ENCODE results near the gene AQR. TPM values are rescaled to one million over a fixed set of nuclear protein-coding genes. Genes with fewer than 3 reads are reported as not detected.
"Not testable (repeated sequence)": the region's sequence is repeated elsewhere in the genome, so short reads cannot be mapped to it uniquely, and the experiment has no call there.

The AQR gene
- total RNA-seq, 1 donor from 2014 or later: 44.4 TPM

DNA sequence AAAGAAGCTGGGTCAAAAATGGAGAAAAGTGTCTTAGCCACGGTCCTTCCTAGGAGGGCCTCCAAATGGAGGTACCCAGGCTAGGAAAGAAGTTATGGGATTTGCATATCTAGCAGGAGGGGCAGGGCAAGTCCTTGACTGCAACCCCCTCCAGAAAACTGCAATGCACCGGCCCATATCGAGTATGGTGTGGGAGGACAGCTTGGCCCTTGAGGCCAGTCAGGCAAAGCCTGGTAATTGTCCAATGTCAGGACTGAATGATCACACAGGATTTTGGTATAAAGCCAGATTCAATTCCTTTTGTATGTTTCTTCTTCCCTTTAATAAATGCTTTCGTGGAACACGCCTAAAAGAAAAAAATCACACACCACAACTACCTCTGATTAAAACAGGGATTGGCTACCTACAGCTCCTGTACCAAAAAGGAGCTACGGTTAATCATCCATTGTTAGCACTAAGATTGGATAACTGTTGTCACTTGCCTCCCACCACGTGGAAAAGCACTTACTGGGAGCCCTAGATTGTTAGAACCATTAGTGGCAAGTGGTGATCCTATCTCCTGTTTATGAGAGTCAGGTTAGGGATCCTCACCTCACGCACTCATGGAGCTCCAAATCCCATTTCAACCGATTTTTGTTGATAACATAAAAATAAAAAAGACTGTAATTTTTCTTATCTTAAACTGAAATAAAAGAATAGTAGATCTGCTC, 17.4 kb upstream of the AQR start:
- Mint-ChIP-seq H3K27ac (peak overlapping the region; percentile 96), H3K27me3 (ENCODE audit: insufficient read depth) (no peaks in the 10 kb centered on the region), H3K4me1 (ENCODE audit: low read depth) (peaks cover 37% of the 10 kb centered on the region), H3K36me3 (ENCODE audit: low read depth) (peaks cover 28% of the 10 kb centered on the region), H3K4me3 (peak overlapping the region; percentile 97), H3K9me3 (no peaks in the 10 kb centered on the region)
- intact Hi-C loops (cut with micrococcal nuclease): loop anchor here (5.0 kb wide), 4 partner anchors 560 to 1590 kb away; partner anchors contain the start of genes AVEN, CDIN1 and DPH6
- no peak for DNase-seq (ENCODE audit: low spot score)

DNA sequence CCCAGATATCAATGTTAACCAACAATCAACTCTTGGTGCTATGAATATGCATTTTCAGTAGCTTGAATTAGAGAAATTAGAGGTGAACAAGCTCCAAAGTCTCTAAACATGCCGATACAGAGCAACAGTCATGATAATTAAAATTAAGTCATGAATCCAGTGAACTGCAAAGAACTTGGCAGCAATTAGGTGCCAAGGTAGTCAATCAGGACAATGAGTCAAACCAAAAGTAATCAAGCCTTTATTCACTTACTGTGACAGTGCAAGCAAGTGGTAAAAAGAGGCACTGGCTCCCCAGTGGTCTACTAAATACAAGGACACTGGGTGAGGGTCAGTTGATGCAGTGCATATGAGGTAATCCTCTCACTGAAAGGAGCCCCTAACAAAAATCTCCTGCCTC, 16.8 kb upstream of the AQR start:
- intact Hi-C loops (cut with micrococcal nuclease): loop anchor here (5.0 kb wide), 4 partner anchors 561 to 1591 kb away; partner anchors contain the start of genes AVEN, CDIN1 and DPH6
- Mint-ChIP-seq H3K9me3 (no peaks in the 10 kb centered on the region), H3K36me3 (ENCODE audit: low read depth) (peaks cover 32% of the 10 kb centered on the region), H3K27ac (peak overlapping the region; percentile 96), H3K27me3 (ENCODE audit: insufficient read depth) (no peaks in the 10 kb centered on the region), H3K4me3 (peak overlapping the region; percentile 97), H3K4me1 (ENCODE audit: low read depth) (peaks cover 42% of the 10 kb centered on the region)
- DNase-seq (ENCODE audit: low spot score): no peak

DNA sequence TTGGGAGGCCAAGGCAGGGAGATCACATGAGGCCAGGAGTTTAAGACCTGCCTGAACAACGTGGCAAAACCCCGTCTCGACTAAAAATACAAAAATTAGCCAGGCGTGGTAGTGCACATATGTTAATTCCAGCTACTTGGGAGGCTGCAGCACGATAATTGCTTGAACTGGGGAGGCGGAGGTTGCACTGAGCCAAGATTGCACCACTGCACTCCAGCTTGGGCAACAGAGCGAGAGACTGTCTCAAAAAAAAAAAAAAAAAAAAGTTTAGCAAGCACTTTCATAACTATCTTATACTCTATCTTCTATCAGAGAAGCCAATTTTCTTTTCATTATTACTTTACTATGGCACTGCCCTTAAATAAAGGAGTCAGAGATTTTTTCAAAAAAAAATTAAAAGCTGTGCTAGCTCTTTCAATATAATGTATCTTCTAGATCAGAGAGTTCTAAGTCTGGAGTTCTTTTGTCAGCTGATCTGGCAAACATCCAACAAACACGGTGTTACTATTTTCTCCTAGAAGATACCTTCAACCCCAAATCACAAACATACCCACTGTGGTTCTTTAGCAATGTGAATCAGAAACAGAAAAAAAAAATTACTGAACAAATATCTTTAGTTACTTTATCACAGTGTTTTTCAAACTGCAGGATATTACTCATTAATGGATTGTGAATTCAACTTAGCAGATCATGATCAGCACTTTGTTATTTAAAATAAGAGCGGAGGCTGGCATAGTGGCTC, 15.5 kb upstream of the AQR start:
- H3K27ac Mint-ChIP-seq: no peak overlapping the region
- peak overlapping the region; percentile 55 for H3K4me3 Mint-ChIP-seq
- peaks cover 34% of the 10 kb centered on the region for H3K36me3 Mint-ChIP-seq (ENCODE audit: low read depth)

DNA sequence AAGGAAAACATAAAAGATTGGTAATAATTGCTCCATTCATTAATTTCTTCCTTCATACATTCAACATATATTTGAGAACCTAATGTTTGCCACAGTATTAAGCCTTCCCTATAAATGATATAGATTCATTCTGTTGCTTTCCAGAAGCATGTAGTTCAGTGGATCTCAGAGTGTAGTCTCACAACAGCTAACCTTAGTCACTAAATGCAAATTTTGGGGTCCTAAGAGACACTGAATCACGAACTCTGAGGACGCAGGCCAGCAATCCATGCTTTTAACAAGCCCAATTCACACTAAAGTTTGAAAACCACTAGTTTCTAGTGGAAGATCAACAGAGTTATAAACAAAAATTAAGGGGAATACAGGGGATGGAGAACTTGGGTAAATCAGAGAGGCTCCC, 7.2 kb upstream of the AQR start:
- DNase-seq (ENCODE audit: low spot score): no peak
- H3K36me3 Mint-ChIP-seq (ENCODE audit: low read depth): peaks cover 13% of the 10 kb centered on the region
- H3K27ac Mint-ChIP-seq: no peak overlapping the region
- H3K4me1 Mint-ChIP-seq (ENCODE audit: low read depth): peaks cover 7% of the 10 kb centered on the region
- H3K27me3 Mint-ChIP-seq (ENCODE audit: insufficient read depth): no peaks in the 10 kb centered on the region
- no peak overlapping the region for H3K4me3 Mint-ChIP-seq
- H3K9me3 Mint-ChIP-seq: no peaks in the 10 kb centered on the region
- intact Hi-C loops (cut with micrococcal nuclease): no loop called here

More for the DNA sequence above, 15.5 kb upstream of the AQR start:
- no peak for DNase-seq (ENCODE audit: low spot score)
- no peaks in the 10 kb centered on the region for H3K9me3 Mint-ChIP-seq
- intact Hi-C loops (cut with micrococcal nuclease): loop anchor here (5.0 kb wide), 4 partner anchors 562 to 1592 kb away; partner anchors contain the start of genes AVEN, CDIN1 and DPH6
- peaks cover 45% of the 10 kb centered on the region for H3K4me1 Mint-ChIP-seq (ENCODE audit: low read depth)
- H3K27me3 Mint-ChIP-seq (ENCODE audit: insufficient read depth): no peaks in the 10 kb centered on the region

DNA sequence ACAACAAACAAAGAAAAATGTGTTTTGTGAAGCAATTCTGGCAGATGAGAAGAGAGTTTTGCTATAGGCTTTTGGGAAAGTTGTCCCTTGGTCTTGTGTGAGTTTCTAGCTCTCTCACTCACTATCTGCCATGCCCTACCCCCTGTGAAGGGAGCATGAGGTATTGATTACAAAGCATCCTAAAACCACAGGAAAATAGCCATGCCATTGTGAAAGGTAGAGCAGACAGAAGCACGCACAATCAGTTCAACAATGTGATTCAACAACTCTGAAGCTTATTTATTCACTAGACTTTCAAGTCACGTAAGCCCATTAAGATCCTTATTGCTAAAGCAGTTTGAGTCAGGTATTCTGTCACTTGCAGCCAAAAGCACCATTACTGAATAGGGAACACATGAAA, 6.5 kb upstream of the AQR start:
- intact Hi-C loops (cut with micrococcal nuclease): no loop called here
- no peak for DNase-seq (ENCODE audit: low spot score)
- Mint-ChIP-seq H3K27me3 (ENCODE audit: insufficient read depth) (no peaks in the 10 kb centered on the region), H3K27ac (no peak overlapping the region), H3K4me3 (no peak overlapping the region), H3K36me3 (ENCODE audit: low read depth) (peaks cover 8% of the 10 kb centered on the region), H3K9me3 (no peaks in the 10 kb centered on the region), H3K4me1 (ENCODE audit: low read depth) (peaks cover under 1% of the 10 kb centered on the region)

DNA sequence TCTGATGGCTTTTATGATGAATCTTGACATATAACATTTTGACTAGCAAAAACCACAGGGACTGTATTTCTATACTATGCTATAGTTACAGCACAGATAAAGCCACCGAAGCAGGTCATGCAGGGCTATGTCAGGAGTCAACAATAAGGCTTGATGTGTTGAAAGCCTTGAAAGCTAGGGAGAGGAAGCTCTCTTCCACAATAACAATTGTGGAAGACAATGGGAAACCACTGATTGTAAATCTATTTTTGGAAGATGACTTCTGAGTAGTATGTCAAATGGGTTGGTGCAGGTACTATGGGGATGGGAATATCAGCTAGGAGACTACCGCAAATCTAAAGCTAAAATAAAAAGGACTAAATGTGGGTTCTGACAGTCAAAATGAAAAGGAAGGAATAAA, 4.0 kb upstream of the AQR start:
- Mint-ChIP-seq H3K9me3 (no peaks in the 10 kb centered on the region), H3K36me3 (ENCODE audit: low read depth) (peaks cover 10% of the 10 kb centered on the region), H3K4me3 (no peak overlapping the region), H3K27me3 (ENCODE audit: insufficient read depth) (no peaks in the 10 kb centered on the region), H3K4me1 (ENCODE audit: low read depth) (peaks cover 12% of the 10 kb centered on the region), H3K27ac (no peak overlapping the region)
- no peak for DNase-seq (ENCODE audit: low spot score)
- intact Hi-C loops (cut with micrococcal nuclease): no loop called here

DNA sequence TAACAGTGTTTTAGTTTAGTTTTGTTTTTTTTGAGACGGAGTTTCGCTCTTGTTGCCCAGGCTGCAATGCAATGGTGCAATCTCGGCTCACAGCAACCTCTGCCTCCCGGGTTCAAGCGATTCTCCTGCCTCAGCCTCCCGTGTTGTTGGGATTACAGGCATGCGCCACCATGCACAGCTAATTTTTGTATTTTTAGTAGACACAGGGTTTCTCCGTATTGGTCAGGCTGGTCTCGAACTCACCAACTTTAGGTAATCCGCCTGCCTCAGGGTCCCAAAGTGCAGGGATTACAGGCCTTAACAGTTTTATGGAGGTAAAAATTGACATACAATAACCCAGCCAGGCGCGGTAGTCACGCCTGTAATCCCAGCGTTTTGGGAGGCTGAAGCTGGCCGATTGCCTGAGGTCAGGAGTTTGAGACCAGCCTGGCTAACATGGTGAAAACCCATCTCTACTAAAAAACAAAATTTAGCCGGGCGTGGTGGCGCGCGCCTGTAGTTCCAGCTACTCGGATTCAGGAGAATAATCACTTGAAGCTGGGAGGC, 629 bp upstream of the AQR start:
- H3K9me3 Mint-ChIP-seq; H3K27ac Mint-ChIP-seq; intact Hi-C loops (cut with micrococcal nuclease); DNase-seq (ENCODE audit: low spot score); H3K27me3 Mint-ChIP-seq (ENCODE audit: insufficient read depth): not testable (repeated sequence)
- Mint-ChIP-seq H3K4me3 (peak overlapping the region; percentile 98), H3K4me1 (ENCODE audit: low read depth) (peaks cover 41% of the 10 kb centered on the region), H3K36me3 (ENCODE audit: low read depth) (peaks cover 12% of the 10 kb centered on the region)

DNA sequence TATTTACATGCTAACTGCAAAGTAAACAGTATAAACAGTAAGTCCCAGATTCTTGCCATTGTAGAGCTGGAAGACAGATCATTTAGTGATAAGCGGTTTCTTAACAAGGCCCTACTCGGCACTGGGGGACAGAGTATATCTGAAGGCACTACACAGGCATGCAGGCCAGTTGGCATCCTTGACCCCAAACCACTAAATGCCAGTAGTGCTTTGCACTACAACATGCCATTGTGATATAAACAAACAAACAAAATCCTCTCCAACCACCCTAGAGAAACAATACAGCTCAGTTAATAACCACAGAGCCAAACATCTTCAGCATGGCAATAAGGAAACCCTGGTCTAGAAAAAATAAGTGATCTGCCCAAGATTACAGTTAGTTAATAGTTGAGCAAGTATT, 5.3 kb downstream of the AQR start:
- no peak overlapping the region for H3K4me3 Mint-ChIP-seq
- H3K36me3 Mint-ChIP-seq (ENCODE audit: low read depth): peaks cover 29% of the 10 kb centered on the region
- no peaks in the 10 kb centered on the region for H3K27me3 Mint-ChIP-seq (ENCODE audit: insufficient read depth)
- intact Hi-C loops (cut with micrococcal nuclease): no loop called here
- no peak for DNase-seq (ENCODE audit: low spot score)
- H3K9me3 Mint-ChIP-seq: no peaks in the 10 kb centered on the region
- no peak overlapping the region for H3K27ac Mint-ChIP-seq
- H3K4me1 Mint-ChIP-seq (ENCODE audit: low read depth): peaks cover 43% of the 10 kb centered on the region

DNA sequence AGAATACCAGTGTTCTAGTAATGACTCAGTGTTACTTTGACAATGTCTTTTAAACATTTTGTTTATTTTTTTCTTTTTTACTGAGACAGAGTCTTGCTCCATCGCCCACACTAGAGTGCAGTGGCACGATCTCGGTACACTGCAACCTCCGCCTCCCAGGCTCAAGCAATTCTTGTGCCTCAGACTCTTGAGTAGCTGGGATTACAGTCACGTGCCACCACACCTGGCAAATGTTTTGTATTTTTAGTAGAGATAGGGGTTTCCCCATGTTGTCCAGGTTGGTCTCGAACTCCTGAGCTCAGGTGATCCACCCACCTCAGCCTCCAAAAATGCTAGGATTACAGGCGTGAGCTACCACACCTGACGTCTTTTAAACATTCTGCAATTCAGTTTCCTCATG, 15.7 kb downstream of the AQR start:
- Mint-ChIP-seq H3K36me3 (ENCODE audit: low read depth) (peaks cover 15% of the 10 kb centered on the region), H3K27ac (no peak overlapping the region), H3K4me1 (ENCODE audit: low read depth) (no peaks in the 10 kb centered on the region), H3K9me3 (no peaks in the 10 kb centered on the region), H3K27me3 (ENCODE audit: insufficient read depth) (no peaks in the 10 kb centered on the region), H3K4me3 (no peak overlapping the region)
- intact Hi-C loops (cut with micrococcal nuclease): no loop called here
- no peak for DNase-seq (ENCODE audit: low spot score)

DNA sequence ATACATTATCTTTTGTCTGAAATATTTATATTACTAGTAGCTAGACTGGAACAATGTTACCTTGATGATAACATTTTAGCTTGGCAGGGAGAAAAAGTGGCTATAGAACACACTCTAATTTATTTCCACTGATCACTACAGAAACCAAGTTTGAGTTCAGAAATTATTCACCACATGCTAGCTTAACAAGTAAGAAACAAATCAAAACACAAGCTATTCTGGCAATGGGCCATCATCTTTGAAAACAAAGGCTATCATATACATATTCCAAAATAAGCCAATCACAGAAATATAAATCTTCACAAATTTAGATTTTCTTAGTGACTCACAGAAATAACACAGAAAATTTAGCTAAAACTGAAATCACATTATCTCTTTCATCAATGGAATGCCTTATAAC, 17.1 kb downstream of the AQR start:
- Mint-ChIP-seq H3K4me3 (no peak overlapping the region), H3K27ac (no peak overlapping the region), H3K27me3 (ENCODE audit: insufficient read depth) (no peaks in the 10 kb centered on the region), H3K9me3 (no peaks in the 10 kb centered on the region), H3K4me1 (ENCODE audit: low read depth) (no peaks in the 10 kb centered on the region), H3K36me3 (ENCODE audit: low read depth) (peaks cover 18% of the 10 kb centered on the region)
- intact Hi-C loops (cut with micrococcal nuclease): no loop called here
- no peak for DNase-seq (ENCODE audit: low spot score)

DNA sequence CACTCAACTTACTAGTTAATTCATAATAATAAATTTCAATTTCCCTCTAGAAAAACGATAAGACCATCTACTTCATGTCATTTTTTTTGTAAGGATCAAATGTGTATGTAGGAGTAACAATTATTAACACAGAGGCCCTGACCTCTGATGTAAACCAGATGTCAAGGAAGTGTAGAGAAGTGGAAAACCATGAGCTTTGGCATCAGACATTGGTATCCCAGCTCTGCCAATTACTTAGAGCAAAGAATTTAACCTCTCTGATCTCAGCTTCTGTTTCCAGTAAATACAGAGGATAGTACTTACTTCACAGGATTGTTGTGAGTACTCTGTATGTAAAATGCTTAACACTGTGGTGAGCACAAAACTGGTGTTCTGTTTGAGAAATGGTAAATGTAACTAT, 17.5 kb downstream of the AQR start:
- intact Hi-C loops (cut with micrococcal nuclease): no loop called here
- Mint-ChIP-seq H3K9me3 (no peaks in the 10 kb centered on the region), H3K27ac (no peak overlapping the region), H3K4me3 (no peak overlapping the region), H3K27me3 (ENCODE audit: insufficient read depth) (no peaks in the 10 kb centered on the region), H3K36me3 (ENCODE audit: low read depth) (peaks cover 19% of the 10 kb centered on the region), H3K4me1 (ENCODE audit: low read depth) (no peaks in the 10 kb centered on the region)
- no peak for DNase-seq (ENCODE audit: low spot score)

DNA sequence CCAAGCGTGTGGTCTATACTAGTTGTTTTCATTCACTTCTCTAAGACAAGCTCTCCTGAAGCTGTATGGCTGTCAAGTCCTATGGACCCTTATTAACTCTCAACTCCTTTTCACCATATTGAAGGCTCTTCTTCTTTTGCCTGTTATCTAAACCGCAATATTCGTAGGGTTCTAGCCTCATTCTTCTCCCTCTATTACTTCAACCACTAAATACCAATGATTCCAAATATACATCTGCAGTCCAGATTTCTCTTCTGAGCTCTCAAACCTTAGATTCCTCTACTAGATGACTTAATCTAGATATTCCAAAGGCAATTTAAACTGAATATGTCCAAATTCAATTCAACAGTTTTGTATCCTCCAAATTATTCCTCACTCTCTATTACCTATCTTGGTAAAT, 24.6 kb downstream of the AQR start:
- Mint-ChIP-seq H3K27me3 (ENCODE audit: insufficient read depth) (no peaks in the 10 kb centered on the region), H3K4me1 (ENCODE audit: low read depth) (no peaks in the 10 kb centered on the region), H3K36me3 (ENCODE audit: low read depth) (peaks cover 23% of the 10 kb centered on the region), H3K4me3 (no peak overlapping the region), H3K27ac (peak overlapping the region; percentile 1), H3K9me3 (no peaks in the 10 kb centered on the region)
- intact Hi-C loops (cut with micrococcal nuclease): no loop called here
- no peak for DNase-seq (ENCODE audit: low spot score)

DNA sequence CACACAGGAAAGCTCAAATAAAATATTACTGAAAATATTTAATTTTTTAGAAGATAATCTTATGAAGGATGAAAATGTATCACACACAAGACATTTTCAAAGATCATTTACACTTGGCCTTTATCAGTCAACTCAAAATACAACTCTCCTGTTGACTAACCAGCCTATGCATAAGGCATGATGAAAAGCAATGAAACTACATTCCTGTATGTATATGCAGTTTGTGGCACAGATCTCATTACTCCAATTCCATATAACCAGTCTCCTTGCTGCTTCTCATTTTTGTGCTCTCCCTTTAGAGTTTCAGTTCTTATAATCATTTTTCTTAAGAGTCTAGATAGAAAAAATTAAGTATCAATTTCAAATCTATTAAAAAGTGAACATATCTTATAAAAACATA, 25.8 kb downstream of the AQR start:
- H3K27ac Mint-ChIP-seq: no peak overlapping the region
- intact Hi-C loops (cut with micrococcal nuclease): no loop called here

More for the DNA sequence above, 25.8 kb downstream of the AQR start:
- Mint-ChIP-seq H3K4me3 (no peak overlapping the region), H3K36me3 (ENCODE audit: low read depth) (peaks cover 27% of the 10 kb centered on the region), H3K9me3 (no peaks in the 10 kb centered on the region), H3K4me1 (ENCODE audit: low read depth) (no peaks in the 10 kb centered on the region), H3K27me3 (ENCODE audit: insufficient read depth) (no peaks in the 10 kb centered on the region)
- no peak for DNase-seq (ENCODE audit: low spot score)

All from activated T-helper 1 cell treated with anti-CD3 and anti-CD28 coated beads, Interleukin-12 subunit alpha, Interleukin-12 subunit beta, Interleukin-2, Interleukin-4 antibody, amounts not matched to agents 30 ng/mL and 10 ng/mL and 1 ng/mL, durations not matched to agents 14 hours and 24 hours and 36 hours (primary cell).